Limb (tissue), 2 donors: ENCODE measurements around the gene SFSWAP.

Experiments
- DNase-seq, 2 donors: peaks; one replicate each; pipeline ENCODE4 v3.0.0-alpha.2; 2016; ENCODE audit errors: extremely low spot score in 2 of 2

Gene SFSWAP

GRCh38 chr12:131787143-131787660 lies 76.3 kb downstream of the SFSWAP start:
- no peak for DNase-seq

DNA sequence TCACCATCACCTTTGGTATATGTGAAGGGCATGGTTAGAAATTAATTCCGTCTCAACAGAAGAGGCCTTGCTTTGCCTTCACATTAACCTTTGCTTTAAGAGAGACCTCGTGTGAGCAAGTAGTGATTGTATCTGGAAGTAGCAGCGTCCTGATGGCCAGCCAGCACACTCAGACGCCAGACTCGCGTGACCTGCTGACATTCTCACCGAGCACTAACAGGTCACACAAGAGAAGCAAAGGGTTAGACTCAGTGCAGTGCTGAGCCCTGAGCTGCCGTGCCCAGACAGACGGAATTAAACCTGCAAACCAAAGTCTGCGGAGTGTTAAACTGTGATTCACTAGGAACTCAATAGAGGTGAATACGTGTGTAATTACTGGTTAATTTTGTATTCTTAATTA lies 77.2 kb downstream of the SFSWAP start:
- DNase-seq: no peak

GRCh38 chr12:131789638-131790037 lies 78.7 kb downstream of the SFSWAP start:
- DNase-seq: no peak

GRCh38 chr12:131793243-131794022 lies 82.5 kb downstream of the SFSWAP start:
- no peak for DNase-seq

GRCh38 chr12:131794061-131794460 lies 83.2 kb downstream of the SFSWAP start:
- no peak for DNase-seq

DNA sequence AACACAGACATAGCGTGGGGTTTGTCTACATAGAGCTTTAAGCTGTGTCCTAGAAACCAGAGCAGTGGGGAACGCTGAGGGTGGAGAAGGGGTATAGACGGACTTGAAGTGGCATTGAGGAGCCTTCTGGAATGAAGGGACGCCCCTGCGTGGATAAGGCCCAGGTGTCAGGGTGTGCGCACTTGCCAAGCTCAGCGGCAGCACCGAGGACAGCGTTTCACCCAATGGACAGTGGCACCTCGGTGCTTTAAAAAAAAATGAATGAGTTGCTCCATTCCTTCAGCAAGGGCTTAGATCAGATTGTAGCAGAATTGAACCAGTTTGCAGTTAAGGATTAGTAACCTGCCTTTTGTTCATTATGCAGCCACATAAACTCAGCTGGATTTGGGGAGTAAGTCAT lies 83.7 kb downstream of the SFSWAP start:
- no peak for DNase-seq

DNA sequence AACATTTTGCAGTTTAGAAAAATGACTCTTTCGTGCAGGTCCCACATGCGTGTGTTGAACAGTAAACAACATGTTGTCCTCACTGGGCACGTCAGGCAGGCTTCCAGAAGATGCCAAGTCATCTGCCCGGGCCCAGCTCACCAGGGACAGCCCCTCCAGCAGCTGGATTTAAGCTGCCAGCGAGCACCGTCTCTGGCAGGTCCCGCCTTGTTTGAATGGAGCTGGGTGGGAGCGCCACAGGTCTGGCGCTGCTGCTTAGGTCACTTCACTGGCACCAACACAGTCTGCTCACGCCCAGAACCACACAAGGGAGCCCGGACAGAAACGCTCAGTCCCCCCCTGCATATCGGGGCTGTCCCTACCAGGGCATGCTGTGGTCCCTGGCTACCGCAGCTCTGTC lies 84.2 kb downstream of the SFSWAP start:
- DNase-seq: no peak

- no peak for DNase-seq
Measured at GRCh38 chr12:131795690-131796410, 85.0 kb downstream of the SFSWAP start.

GRCh38 chr12:131796411-131796736 lies 85.5 kb downstream of the SFSWAP start:
- DNase-seq: no peak

DNA sequence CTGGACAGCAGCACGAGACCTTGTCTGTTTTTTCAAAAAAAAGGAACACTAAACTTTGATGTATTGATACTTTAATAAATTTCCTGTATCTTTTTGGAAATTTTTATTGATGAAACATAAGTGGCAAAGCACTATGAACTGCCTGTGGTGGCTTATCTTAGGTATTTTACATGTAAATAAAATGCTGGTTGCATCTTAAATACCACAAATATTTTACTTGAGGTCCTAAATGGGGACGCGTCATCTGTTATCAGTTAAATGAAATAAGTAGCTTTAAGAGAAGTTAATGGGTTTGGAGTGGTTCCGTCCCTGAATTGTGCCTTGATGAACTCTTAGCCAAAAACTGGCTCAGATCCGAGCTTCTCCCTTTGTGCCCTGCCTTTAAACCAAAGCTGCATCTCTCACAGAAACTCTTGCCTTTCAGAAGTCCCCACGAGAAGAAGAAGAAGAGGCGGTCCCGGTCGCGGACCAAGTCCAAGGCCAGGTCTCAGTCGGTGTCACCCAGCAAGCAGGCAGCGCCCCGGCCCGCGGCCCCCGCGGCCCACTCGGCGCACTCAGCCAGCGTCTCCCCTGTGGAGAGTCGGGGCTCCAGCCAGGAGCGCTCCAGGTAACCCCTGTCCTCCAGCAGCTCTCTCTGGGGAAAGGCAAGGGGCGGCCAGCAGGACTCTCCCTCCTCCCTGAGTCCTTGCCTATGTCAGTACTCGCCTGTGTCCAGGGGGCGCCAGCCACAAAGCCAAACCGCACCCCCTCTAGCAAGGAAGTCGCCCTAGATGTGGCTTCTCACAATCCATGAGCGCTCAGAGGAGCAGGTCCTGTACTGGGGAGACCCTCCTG lies 86.1 kb downstream of the SFSWAP start:
- DNase-seq: no peak

GRCh38 chr12:131797588-131797934 lies 86.7 kb downstream of the SFSWAP start:
- no peak for DNase-seq

- no peak for DNase-seq
Measured at GRCh38 chr12:131799195-131799594, 88.3 kb downstream of the SFSWAP start.

GRCh38 chr12:131799828-131800593 lies 89.1 kb downstream of the SFSWAP start:
- no peak for DNase-seq

DNA sequence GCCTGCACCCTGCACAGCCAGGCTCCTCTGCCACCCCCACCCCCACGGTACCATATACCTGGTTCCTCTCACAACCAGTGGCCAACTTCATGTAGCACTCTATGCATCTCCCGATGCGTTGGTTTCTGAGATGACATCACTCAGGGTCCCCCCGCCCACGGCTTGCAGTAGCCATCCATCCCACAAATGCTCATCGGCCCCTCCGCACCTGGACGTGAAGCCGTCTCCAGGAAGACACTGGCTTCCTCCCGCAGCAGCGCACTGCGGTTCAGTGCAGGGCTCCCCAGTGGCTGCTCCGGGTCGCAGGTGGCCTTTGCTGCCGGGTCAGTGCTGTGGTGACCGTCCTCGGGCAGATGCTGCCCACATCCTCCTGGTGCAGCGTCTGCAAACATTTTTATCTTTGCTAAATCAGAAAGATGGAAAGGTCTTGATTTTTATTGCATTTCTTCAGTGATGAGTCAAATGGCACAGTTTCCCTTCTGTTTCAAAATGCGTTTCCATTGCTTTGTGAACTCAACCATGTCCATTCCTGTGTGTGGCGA lies 89.8 kb downstream of the SFSWAP start:
- DNase-seq: no peak

- no peak for DNase-seq
Measured at GRCh38 chr12:131801254-131801866, 90.5 kb downstream of the SFSWAP start.

DNA sequence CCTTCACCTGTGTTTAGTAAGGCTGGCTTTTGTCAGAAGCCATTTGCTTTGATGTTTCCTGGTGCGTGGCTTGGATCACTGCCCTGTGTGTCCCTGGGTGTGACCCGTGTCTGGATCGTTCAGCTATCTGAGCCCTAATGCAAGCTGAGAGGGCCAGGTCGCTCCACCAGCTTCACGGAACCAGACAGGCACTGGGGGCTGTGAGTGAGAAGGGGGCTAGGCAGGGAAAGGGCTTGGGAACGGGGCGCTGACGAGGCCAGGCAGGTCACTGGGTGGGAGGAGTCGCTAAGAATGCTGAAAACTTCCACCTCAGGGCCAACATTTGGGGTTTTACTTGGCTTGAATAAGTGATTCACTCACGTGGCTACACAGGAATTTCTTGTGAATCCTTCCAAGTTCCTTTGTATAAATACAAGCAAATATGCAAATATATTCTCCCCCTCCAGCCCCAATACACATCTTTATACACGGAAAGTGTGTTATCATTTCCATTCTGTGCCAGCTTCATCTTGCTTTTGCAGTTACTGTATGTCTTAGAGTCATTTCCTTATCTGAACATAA lies 93.2 kb downstream of the SFSWAP start:
- no peak for DNase-seq

DNA sequence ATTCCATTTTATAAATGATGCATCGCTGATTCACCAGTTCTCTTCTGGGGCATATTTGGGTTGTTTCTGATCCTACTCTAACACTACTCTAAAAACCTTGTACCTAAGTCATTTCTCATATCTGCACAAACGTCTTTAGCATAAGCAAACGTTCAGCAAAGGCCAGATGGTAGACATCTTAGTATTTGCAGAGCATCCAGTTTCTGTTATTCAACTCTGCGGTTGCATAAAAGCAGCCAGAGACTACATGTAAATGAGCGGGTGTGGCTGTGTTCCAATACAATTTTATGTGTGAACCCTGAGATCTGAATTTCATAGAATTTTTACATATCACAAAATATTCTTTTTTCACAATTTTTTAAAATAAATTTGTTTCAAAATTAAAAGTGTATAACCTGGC lies 94.5 kb downstream of the SFSWAP start:
- DNase-seq: no peak

DNA sequence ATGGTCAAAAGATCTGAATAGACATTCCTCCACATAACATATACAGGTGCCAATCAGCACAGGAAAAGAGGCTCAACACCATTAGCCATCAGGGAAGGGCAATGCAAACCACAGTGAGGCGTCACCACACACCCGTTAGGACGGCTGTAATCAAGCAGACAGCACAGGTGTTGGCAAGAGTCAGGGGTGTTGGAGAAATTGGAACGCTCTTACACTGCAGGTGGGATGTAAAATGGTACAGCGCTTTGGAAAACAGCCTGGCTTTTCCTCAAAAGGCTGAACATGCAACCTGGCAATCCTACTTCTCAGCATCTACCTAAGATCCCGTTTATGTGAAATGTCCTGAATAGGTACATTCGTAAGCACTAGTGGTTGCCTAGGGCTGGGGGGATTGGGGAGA lies 95.8 kb downstream of the SFSWAP start:
- no peak for DNase-seq

- no peak for DNase-seq
Measured at GRCh38 chr12:131808744-131809371, 98.0 kb downstream of the SFSWAP start.
